ENCODE results near the gene PLIN5.

The PLIN5 gene

GRCh38 chr19:4567584-4568071 is 32.6 kb upstream of the PLIN5 start:
- DNase-seq, result peak; percentile 62

DNA sequence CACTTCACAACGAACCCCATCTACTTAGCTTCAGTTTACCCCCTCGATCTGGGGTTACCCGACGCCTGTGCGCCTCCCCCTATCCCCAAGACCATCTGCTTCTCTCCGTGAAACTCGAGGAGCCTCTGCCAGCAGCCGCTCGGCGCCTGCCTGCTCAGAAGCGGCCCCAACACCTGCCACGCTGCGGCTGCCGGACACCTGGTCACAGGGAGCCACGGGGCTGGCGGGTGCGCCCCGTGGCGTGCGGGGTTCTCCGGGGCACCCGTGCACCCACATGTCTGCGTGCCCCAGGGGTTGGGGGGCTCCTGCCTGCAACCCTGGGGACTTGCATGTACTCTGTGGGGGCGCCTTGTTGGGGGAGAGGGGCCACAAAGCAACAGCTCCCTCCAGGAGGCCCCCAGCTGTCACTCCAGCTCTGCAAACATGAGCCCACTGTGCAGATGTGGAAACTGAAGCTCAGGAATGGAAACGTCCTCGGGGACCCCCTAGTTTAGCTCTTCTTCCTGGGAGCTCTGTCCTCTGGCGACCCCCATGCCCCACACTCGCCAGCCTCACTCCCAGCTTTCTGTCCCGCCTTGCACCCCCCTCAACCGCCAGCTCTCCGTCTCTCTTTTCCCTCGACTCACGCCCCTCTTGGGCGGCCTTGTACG is 31.5 kb upstream of the PLIN5 start:
- no peak for DNase-seq

DNA sequence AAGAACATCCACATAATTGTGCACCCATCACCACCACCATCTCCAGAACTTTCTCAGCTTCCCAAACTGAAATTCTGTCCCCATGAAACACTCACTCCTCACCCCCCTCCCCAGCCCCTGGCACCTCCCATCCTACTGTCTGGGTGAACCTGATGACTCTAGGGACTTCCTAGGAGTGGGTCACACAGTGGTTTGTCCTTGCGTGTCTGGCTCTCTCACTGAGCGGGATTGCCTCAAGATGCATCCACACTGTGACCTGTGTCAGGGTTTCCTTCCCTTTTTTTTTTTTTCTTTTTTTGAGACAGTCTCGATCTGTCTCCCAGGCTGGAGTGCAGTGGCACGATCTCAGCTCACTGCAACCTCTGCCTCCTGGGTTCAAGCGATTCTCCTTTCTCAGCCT is 28.5 kb upstream of the PLIN5 start:
- peak; percentile 16 for DNase-seq

GRCh38 chr19:4562085-4562484 is 27.1 kb upstream of the PLIN5 start:
- DNase-seq, result peak; percentile 22

DNA sequence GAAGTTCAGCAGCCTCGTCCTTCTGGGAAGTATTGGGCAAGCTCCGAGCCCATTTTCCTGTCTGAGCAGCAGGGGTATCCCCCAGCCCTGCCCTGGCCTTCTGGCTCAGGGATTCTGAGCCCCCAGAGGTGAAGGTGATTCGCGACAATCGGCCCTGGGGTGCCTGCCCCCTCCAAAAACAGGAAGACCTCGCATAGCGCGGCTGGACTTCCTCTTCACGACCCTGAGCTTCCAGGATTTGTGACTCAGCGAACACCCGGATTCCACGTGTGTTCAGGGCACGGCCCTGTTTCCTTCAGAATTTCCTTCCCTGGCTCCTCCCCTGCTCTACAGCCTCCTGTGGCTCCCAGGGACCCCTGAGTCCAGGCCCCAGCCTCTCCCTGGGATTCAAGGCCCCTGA is 24.5 kb upstream of the PLIN5 start, which contains the start of gene SEMA6B:
Gene SEMA6B (minus strand): TSS at position 116 of the 400 bp plus-strand sequence. CDS start 1,227 bp downstream, outside the sequence.
- no peak for DNase-seq

DNA sequence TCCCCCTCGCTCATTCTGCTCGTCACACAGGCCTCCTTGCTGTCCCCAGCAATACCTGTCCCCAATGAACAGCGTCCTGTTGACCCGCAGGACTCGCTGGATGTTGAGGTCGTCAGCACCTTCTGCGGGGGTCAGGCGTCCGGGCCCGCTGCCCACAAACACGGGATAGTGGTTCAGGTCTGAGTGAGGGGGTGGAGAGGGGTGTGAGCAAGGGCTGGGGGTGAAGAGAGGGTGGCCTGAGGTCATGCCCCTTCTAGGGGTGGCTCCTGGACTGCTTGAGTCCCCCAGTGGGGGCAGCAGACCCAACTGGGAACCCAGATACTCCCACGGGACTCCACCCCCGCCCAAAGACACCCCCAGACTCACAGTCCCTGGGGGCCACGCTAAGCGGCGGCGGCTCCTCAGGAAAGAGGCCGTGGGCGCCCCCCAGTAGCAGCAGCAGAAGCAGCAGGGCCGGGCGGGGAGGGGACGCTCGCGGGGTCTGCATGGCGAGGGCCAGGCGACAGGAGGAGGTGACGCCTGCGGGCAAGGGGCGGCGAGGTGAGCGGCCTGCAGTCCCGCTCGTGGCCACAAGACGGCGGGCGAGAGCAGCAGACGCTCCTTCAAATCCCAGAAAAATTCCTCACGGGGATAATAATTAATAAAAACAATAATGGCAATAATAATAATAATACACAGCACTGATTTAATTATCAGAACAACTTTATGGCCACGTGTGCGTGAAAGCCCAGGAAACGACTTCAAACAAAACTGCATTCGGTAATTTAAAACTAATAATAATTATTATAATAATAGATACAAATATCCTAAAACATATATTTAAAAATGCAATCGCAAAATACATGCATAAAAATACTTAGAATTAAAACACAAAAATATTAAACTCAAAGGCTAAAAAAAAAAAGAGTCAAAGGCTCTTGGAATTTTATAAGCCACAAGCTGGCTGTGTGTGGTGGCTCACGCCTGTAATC is 23.2 kb upstream of the PLIN5 start:
- no peak for DNase-seq

DNA sequence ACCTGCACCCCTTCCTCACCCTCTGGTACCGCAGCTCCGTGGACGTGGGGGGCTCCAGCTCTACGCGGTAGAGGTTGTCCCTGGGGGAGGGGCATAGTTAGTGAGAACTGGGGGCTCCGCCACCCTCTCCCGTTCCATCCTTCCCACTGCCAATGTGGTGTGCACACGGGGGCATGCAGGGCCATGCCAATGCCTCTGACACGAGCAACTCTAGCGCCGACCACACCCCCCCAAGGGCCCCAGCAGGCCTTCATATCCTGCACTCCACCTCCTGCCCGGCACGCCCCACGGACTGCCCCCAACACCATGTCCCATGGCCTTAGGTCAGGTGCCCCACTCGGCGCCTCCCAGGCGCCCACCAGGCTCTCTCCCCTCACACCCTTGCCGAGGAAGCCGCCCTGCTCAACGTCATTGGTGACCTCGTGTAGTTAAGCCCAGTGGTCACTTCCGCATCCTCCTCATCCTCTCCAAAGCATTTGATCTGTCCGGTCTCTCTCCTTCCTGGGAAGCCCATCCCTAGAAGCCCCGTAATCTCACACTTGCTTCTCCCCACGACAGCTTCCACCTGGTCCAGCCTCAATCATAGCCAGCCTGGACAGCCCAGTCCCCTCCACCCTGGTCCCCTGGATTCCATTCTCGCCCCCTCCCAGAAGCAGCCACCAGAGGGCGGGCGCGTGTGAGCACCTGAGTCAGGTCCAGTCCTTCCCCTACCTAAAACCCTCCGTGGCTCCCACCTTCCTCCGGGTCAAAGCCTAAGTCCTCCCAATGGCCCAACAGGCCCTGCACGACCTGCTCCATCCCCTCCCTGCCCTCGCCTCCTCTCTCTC is 22.3 kb upstream of the PLIN5 start:
- DNase-seq, result no peak

DNA sequence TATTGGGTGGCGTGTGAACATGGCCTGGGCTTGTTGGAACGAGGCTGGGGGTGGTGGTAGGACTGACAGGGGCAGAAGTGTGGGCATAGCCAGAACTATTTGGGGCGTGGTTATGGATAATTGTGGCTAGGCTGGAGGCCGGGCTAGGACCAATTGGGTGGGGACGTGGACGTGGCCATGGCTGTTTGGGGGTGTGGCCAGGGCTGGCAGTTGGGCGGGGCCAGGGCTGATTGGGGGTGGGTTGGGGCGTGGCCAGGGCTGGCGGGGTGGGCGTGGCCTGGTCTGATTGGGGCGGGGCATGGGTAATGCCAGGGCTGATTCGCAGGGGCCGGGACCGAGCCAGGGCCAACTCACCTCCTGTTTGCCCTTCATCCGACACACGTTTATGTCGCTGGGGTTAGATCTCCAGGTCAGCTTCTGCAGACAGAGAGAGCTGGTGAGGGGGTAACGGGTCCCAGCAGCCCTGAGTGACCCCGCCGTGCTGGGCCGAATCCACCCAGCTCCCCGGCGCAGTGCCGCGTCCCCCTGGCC is 21.6 kb upstream of the PLIN5 start:
- DNase-seq, result no peak

DNA sequence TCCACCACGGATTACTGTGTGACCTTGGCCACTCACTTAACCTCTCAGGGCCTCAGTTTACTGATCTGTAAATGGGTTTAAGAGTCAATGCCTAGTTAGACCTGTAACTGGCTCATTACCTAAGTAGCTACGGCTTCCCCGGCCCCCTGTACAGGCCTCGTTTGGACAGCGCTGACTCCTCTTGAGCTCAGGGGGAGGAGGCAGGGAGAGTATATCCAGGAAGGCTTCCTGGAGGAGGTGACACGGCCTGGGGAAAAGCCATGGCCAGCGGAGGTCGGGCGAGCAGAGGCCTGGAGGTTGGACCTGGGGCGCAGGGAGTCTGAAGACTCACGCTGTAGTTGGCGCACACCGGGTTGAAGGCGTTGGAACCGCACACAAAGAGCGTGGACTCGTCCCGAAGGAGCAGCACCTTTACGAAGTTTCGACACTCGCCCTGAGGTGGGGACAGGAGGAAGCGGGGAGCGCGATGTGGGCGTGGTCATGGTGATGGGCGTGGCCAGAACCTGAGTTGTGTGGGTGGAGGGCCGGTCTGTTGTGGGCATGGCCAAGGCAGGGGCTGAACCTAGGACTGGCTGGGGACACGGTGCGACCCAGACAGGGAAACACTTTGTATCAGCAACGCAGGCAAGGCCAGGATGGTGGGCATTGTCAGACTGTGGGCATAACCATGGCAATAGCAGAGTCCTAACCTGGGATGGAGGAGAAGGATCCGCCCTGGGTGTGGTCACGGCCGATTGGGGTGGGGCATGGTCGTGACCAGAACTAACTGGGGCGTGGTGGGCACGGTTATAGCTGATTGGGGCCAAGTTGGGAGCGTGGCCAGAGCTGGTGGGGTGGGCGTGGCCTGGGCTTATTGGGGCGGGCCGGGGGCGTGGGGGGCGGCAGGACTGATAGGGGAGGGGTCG is 20.9 kb upstream of the PLIN5 start:
- DNase-seq, result no peak

DNA sequence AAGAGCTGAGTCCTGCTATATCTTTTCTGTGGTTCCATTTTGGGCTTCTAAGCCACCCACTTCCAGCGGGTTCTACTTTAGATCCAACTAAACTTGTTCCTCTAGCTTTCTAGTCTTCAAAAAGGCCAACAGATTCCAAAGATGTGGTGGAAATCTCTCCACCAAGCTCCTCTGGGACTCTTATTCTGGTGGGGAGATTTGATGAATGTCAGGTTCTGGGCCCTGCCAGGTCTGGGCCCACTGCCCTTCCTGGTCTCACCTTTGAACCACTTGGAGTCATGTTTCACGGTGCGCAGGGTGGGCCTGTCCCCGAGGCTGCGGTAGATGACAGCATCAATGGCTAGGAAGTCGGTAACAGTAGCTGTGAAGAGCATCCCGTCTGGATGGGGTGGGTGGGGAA is 19.7 kb upstream of the PLIN5 start:
- no peak for DNase-seq

- no peak for DNase-seq
Measured at GRCh38 chr19:4553775-4554174, 18.8 kb upstream of the PLIN5 start.

DNA sequence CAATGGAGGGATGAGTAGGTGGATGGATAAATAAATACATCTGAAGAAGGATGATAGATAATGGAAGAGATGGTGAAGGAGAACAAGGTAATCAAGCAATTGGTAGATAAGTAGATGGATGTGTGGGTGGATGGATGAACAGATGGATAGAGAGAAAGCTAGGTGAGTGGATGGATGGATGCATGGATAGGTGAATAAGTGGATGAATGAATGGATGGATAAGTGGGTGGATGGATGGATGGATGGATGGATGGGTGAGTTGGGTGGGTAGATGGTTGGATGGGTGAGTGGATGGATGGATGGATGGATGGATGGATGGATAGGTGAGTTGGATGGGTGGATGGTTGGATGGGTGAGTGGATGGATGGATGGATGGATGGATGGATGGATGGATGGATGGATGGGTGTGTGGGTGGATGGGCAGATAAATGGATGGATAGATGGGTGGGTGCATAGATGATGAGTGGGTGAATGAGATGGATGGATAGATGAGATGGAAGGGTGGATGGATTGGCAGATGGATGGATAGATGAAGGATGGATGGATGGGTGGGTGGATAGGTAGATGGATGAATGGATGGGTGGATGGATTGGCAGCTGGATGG is 18.2 kb upstream of the PLIN5 start:
- DNase-seq, result no peak

GRCh38 chr19:4552525-4552819 is 17.4 kb upstream of the PLIN5 start:
- no peak for DNase-seq

DNA sequence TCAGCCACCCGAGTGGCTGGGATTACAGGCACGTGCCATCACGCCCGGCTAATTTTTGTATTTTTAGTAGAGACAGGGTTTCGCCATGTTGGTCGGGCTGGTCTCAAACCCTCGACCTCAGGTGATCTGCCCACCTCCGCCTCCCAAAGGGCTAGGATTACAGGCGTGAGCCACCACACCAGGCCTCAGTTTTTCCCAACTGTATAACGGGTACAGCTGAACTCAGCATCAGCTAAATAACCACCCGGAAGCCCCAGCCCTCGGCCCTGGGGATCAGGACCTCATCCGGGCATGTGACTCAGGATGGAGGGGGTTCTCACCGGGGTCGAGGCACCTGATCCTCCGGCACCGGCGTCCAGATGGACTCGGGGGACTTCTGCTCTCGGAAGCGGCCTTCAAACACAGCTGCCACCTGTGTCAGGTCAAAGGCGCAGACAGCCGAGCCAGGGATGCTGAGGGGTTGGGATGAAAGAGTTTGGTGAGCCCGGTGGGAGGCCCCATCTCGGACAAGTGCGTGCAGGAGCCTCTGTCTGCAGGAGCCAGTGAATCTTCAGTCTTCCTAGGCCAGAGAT is 15.5 kb upstream of the PLIN5 start:
- DNase-seq, result no peak

DNA sequence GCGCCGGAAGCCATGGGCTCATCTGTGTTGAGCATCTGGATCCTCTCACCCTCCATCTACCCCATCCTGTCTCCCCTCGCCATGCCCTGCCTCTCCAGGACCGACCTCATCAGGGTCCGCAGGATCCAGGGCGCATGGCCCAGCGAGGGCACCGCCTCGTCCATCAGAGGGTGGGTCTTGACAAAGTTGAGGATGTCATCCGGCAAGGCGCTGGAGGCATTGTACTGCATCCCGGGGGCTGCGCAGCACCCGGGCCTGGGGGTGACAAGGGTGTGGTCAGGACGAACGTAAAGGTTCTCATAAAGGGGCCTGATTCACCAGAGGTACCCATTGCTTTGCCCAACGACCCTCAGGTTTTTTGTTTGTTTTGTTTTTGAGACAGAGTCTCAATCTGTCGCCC is 15.0 kb upstream of the PLIN5 start:
- no peak for DNase-seq

GRCh38 chr19:4548238-4548584 is 13.2 kb upstream of the PLIN5 start:
- no peak for DNase-seq

DNA sequence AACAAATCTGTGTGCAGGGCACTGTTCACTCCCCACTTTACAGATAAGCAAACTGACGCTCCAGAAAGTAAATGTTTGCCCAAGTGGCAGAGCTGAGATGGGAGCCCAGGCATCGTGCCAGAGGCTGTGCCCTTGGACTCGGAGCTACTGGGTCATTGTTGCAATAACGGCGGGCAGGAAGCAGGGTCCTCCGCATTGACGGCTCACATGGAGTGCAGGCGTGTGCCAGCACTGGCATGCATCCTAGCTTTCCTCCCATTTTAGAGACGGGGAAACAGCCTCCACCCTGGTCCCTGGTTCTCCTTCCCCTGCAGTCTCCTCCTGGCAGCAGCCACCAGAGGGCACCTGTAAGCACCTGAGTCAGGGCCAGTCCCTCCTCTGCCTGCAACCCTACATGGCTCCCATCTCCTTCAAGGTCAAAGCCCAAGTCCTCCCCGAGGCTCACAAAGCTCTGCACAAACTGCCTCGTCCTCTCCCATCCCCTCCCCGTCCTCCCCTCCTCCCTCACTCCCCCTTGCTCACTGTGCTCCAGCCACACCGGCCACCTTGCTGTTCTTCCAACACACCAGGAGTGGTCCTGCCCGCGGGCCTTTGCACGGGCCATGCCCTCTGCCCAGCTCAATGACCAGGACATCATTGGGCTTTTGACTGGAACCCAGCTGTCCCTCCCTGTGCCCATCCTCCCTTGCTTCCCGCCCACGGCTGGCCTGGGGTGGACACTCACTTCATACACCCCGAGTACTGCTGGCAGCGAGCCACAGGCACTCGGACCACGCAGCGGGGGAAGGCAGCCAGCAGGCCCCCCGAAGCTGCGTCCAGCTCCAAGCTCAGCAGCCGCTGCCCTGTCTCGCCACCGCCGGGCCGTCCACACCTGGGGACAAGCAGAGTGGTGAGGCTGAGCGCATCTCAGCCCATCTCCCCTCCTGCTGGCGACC is 12.5 kb upstream of the PLIN5 start:
- DNase-seq, result no peak

DNA sequence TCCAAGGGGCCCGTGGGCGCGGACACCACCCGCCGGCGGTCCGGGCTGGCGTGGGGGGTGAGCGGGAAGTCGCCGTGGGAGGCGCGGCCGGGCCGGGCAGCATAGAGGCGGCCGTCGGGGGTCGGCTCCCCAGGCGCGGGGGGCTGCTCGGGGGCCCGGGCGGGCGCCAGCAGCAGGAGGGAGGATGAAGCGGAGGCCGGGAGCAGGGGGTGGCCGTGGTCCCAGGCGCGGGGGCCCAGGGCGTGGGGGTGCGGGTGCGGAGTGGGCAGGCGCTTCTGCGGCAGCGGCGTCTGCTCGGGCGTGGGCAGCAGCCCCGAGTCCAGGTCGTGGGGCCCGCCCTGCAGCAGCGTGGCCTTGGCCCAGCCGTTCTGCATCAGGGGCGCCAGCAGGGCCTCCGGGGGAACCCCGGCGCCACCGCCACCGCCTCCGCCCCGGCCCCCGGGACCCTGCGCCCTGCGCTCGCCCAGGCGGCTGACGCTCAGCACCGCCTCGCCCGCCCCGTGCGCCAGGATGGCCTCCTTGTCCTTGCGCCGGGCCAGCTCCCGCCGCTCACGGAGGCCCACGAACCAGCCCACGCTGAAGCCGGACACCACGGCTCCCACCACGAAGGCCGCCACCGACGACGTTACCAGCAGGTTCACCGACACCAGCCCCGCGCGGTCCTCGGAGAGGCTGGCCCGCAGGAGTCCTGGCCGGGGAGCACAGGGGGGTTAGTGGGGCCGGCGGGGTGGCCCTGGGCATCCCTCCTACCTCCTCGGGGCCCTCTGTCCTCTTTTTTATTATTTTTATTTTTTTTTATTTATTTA is 9.0 kb upstream of the PLIN5 start:
- no peak for DNase-seq

All from CD4-positive, alpha-beta T cell treated with Interleukin-21 for 1 hour (primary cell).